Measurements from ENCODE around the gene ASF1A.

Gene ASF1A

GRCh38 chr6:118893807-118894424 lies at the start of gene ASF1A:
ASF1A (plus strand) TSS chr6:118894152; CDS start chr6:118894414, 262 bp downstream.
- H3K27ac ChIP-seq, result peak within 1 kb of the TSS; percentile 98
- TF ChIP-seq CTCF (IDR thresholded peaks at IDR 0.05), result peak; percentile 88
- no peak for TF ChIP-seq ZFX (IDR thresholded peaks at IDR 0.05; ENCODE audit: borderline replicate concordance)

- no peak overlapping the region for H3K27ac ChIP-seq
- no peak for TF ChIP-seq ZFX (IDR thresholded peaks at IDR 0.05; ENCODE audit: borderline replicate concordance)
- TF ChIP-seq CTCF (IDR thresholded peaks at IDR 0.05), result no peak
Observed at GRCh38 chr6:118844915-118845314, 49.0 kb upstream of the ASF1A start.

- no peak overlapping the region for H3K27ac ChIP-seq
- no peak for TF ChIP-seq ZFX (IDR thresholded peaks at IDR 0.05; ENCODE audit: borderline replicate concordance)
- no peak for TF ChIP-seq CTCF (IDR thresholded peaks at IDR 0.05)
Observed at GRCh38 chr6:118853408-118853807, 40.5 kb upstream of the ASF1A start.

GRCh38 chr6:118856301-118856700 lies 37.7 kb upstream of the ASF1A start:
- no peak overlapping the region for H3K27ac ChIP-seq
- TF ChIP-seq CTCF (IDR thresholded peaks at IDR 0.05), result no peak
- TF ChIP-seq ZFX (IDR thresholded peaks at IDR 0.05; ENCODE audit: borderline replicate concordance), result no peak

GRCh38 chr6:118859517-118860064 lies 34.4 kb upstream of the ASF1A start:
- no peak overlapping the region for H3K27ac ChIP-seq
- TF ChIP-seq ZFX (IDR thresholded peaks at IDR 0.05; ENCODE audit: borderline replicate concordance), result no peak
- no peak for TF ChIP-seq CTCF (IDR thresholded peaks at IDR 0.05)

GRCh38 chr6:118860363-118860762 lies 33.6 kb upstream of the ASF1A start:
- no peak overlapping the region for H3K27ac ChIP-seq
- no peak for TF ChIP-seq ZFX (IDR thresholded peaks at IDR 0.05; ENCODE audit: borderline replicate concordance)

- H3K27ac ChIP-seq, result no peak overlapping the region
- TF ChIP-seq CTCF (IDR thresholded peaks at IDR 0.05), result no peak
- TF ChIP-seq ZFX (IDR thresholded peaks at IDR 0.05; ENCODE audit: borderline replicate concordance), result no peak
Observed at GRCh38 chr6:118860880-118861279, 33.1 kb upstream of the ASF1A start.

Measured in 22Rv1 (cell line).